Measurements from ENCODE around the gene TMCO6. TPM values are rescaled to one million over a fixed set of nuclear protein-coding genes. Genes with fewer than 3 reads are reported as not detected.

Gene TMCO6
- 15.4 and 26.9 TPM in 2 replicates for total RNA-seq (2014; rRNA removed; shearing (Covaris generic))
- 36.8 and 38.8 TPM in 2 replicates for total RNA-seq (2022)
- Bru-seq, nascent RNA: percentile 68 among the genes with signal in this experiment
- percentile 63 among the genes with signal in this experiment for BruChase-seq, experiment 1, labeled RNA remaining after a 6-hour chase
- percentile 64 among the genes with signal in this experiment for BruChase-seq, experiment 2, labeled RNA remaining after a 2-hour chase
- long read RNA-seq, transcript TMCO6-203 (12 exons, 1,887 nt): major isoform, 8 of 29 reads
- long read RNA-seq, partial matches to known transcripts: 6 of 29 reads
- long read RNA-seq, other reads (novel, unspliced or antisense): 14 of 29 reads

DNA sequence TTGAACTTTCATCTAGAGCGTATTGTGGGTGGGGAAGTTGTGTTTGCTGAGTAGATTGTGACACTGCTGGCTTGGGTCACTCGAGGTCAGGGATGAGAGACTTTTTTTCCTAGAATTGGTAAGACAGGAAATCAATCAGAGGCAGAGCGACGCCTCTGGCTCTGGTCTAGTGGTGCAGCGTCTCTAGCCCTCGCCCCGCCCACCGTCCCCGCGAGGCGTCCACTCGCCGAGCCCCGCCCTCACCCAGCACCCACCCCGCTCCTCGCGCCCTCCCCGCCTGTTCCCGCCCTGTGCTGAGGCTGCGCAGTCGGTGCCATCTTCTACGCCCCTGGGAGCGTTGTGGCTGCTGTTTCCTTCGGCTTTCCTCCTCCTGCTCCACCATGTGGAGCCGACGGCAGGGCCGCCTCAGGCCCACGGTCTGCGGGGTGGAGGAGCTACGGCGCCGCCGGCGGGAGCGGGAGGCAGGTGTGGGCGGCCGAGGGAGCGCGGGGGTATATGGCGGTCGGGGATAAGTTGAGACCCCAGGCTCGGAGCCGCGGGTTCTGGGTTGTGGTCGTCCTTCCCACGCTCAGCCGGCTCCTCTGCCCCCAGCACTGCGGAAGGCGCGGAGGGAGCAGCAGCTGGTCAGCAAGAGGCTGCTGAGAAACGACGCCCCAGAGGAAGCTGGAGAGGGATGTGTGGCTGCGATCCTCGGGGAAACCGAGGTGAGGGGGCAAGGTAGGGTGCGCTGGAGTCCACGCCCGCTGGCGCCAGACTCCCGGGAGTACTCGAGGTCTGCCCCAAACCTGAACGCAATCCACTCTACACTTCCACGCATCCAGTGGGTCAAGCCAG lies at the start of gene TMCO6:
Gene TMCO6, plus strand, starts transcription at position 304 of the 834 bp plus-strand sequence. Its CDS starts 77 bp downstream, at position 381.
- H3K79me2 ChIP-seq (ENCODE audit: insufficient read depth, low read depth, low read length): peaks cover 5% of the 10 kb centered on the region; the same call in 1 of the 2 replicates
- peaks cover 28% of the 10 kb centered on the region; the same call in 1 of the 2 replicates for H3K36me3 ChIP-seq (ENCODE audit: insufficient read depth, low read length)
- peak; percentile 91 for DNase-seq (ENCODE audit: low spot score)
- peak within 1 kb of the TSS; percentile 76 for H3K4me3 ChIP-seq (ENCODE audit: low read depth, low read length, poor library complexity, severe bottlenecking)
- TF ChIP-seq, protein P1, sequence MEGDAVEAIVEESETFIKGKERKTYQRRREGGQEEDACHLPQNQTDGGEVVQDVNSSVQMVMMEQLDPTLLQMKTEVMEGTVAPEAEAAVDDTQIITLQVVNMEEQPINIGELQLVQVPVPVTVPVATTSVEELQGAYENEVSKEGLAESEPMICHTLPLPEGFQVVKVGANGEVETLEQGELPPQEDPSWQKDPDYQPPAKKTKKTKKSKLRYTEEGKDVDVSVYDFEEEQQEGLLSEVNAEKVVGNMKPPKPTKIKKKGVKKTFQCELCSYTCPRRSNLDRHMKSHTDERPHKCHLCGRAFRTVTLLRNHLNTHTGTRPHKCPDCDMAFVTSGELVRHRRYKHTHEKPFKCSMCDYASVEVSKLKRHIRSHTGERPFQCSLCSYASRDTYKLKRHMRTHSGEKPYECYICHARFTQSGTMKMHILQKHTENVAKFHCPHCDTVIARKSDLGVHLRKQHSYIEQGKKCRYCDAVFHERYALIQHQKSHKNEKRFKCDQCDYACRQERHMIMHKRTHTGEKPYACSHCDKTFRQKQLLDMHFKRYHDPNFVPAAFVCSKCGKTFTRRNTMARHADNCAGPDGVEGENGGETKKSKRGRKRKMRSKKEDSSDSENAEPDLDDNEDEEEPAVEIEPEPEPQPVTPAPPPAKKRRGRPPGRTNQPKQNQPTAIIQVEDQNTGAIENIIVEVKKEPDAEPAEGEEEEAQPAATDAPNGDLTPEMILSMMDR (conservative IDR thresholded peaks at IDR 0.05; ENCODE audit: low read length): peak; percentile 70
- TF ChIP-seq EZH2phosphoT487 (IDR thresholded peaks at IDR 0.05; ENCODE audit: borderline replicate concordance, low read depth, low read length): no peak
- H3K4me2 ChIP-seq (ENCODE audit: low read length): peak within 1 kb of the TSS; percentile 77
- H4K20me1 ChIP-seq (ENCODE audit: insufficient read depth, low read length): 0 out of 2 replicates have a peak, but pooled peaks cover under 1% of the 10 kb centered on the region
- peak within 1 kb of the TSS; percentile 98 for H2AFZ ChIP-seq (ENCODE audit: low read length)
- CTCF ChIA-PET (ENCODE audit: unreplicated experiment): interaction anchor here (0.6 to 1.3 kb wide), 2 partner anchors 8 to 74 kb away, joined by 3 read pairs; partner anchors contain the start of genes IK and NDUFA2
- POLR2A ChIA-PET: interaction anchor here (0.6 to 1.9 kb wide), 4 partner anchors 8 to 287 kb away, joined by 3 to 9 read pairs (median 6); partner anchors contain the start of genes IK, NDUFA2 and ZMAT2
- BruUV-seq (replicated peaks): no TSS peak
- no peaks in the 10 kb centered on the region for H3K9me3 ChIP-seq (ENCODE audit: low read length)
- intact Hi-C loops (cut with micrococcal nuclease; ENCODE audit: unreplicated experiment): loop anchor here (1.0 to 10.0 kb wide), 5 partner anchors 75 to 395 kb away; partner anchors contain the start of genes ANKHD1, APBB3, SLC35A4 and SRA1
- H3K4me1 ChIP-seq (ENCODE audit: insufficient read depth, low read length, poor library complexity, severe bottlenecking): peaks cover 11% of the 10 kb centered on the region
- H3K9me2 ChIP-seq (ENCODE audit: insufficient read depth, low read length): no peaks in the 10 kb centered on the region
- H3K27ac ChIP-seq (ENCODE audit: low read depth, low read length, poor library complexity, severe bottlenecking): peak within 1 kb of the TSS; percentile 25

DNA sequence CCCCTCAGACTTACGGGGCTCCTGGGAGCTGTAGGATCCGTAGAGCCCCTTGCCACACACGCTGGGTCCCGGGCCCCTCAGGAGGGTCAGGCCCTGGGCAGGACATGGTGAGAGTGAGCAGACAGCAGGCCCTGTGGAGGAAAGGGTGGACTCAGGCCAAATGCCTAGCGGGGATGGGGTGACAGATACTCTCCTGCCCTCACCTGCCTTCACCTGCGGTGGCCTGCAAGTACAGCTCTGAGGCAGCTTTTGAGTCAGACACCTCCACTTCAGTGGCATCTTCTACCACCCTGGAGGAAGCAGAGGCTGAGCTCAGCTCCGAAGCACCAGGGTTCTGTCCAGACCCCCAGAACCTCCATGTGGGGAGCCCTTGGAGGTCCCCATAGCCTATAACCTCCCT lies 48.4 kb upstream of the TMCO6 start:
- TF ChIP-seq EZH2phosphoT487 (IDR thresholded peaks at IDR 0.05; ENCODE audit: borderline replicate concordance, low read depth, low read length): no peak
- TF ChIP-seq, protein P1 (conservative IDR thresholded peaks at IDR 0.05; ENCODE audit: low read length): no peak
- Histone ChIP-seq H3K36me3 (ENCODE audit: insufficient read depth, low read length) (no peaks in the 10 kb centered on the region), H3K4me3 (ENCODE audit: low read depth, low read length, poor library complexity, severe bottlenecking) (no peak overlapping the region), H3K4me2 (ENCODE audit: low read length) (no peak overlapping the region), H3K79me2 (ENCODE audit: insufficient read depth, low read depth, low read length) (no peaks in the 10 kb centered on the region), H3K9me3 (ENCODE audit: low read length) (no peaks in the 10 kb centered on the region; the same call in 1 of the 2 replicates), H3K27ac (ENCODE audit: low read depth, low read length, poor library complexity, severe bottlenecking) (no peak overlapping the region), H3K4me1 (ENCODE audit: insufficient read depth, low read length, poor library complexity, severe bottlenecking) (no peaks in the 10 kb centered on the region), H2AFZ (ENCODE audit: low read length) (no peak overlapping the region), H4K20me1 (ENCODE audit: insufficient read depth, low read length) (no peaks in the 10 kb centered on the region), H3K9me2 (ENCODE audit: insufficient read depth, low read length) (no peaks in the 10 kb centered on the region)
- BruUV-seq (replicated peaks): no TSS peak
- ChIA-PET CTCF (ENCODE audit: unreplicated experiment) (interaction anchor here (1.1 kb wide), 1 partner anchor 202 kb away, joined by 3 read pairs; no protein-coding TSS in a partner anchor), POLR2A (no interaction called here)
- intact Hi-C loops (cut with micrococcal nuclease; ENCODE audit: unreplicated experiment): no loop called here
- no peak for DNase-seq (ENCODE audit: low spot score)
